A549 (cell line): ENCODE results near the gene MPP7. TPM values are rescaled to one million over a fixed set of nuclear protein-coding genes. Genes with fewer than 3 reads are reported as not detected.

Experiments
- ATAC-seq, 2 experiments: fragments of 200-7000 bp in 1 of 2; fragments of >200 bp in 1 of 2; cut with Nextera tagmentation in 1 of 2; cut with Tn5 transposase in 1 of 2; 3 replicates each; pipeline versions ENCODE4 v1.8.0 to v1.9.1; 2018 to 2020; ENCODE audit warnings: mild to moderate bottlenecking in 1 of 2, moderate library complexity in 1 of 2
- CTCF ChIA-PET: fragments of 300-600 bp; sonication (Branson Sonifier 250); formaldehyde crosslinking; extraction: SDS; loops from one replicate; lab custom pipeline; 2021; ENCODE audit warnings: antibody characterized with exemption, inconsistent platforms; lab: Yijun Ruan, JAX
- POLR2A ChIA-PET: fragments of 350-600 bp; formaldehyde crosslinking; extraction: SDS; loops from one replicate; lab custom pipeline; 2021; ENCODE audit warnings: antibody characterized with exemption, inconsistent platforms; lab: Yijun Ruan, JAX
- DNase-seq, 2 experiments: peaks; one replicate each; pipeline versions ENCODE4 v3.0.0 to v3.0.0-alpha.2; 2011 to 2016; ENCODE audit warnings: low read depth in 1 of 2, low spot score in 1 of 2
- FAIRE-seq: peaks from 2 replicates; lab custom pipeline; 2011; peaks lifted over from hg19 to GRCh38; lab: Jason Lieb, UNC
- H3K27ac ChIP-seq, 2 experiments: fragments of >200 bp; sonication (Bioruptor Twin); formaldehyde crosslinking; 3 replicates each; pipeline ENCODE4 v1.5.1; 2016 to 2017
- H3K4me1 ChIP-seq: fragments of >200 bp; sonication (Bioruptor Twin); formaldehyde crosslinking; 3 replicates; pipeline ENCODE4 v1.6.1; 2016
- H3K4me2 ChIP-seq: fragments of >200 bp; sonication (Bioruptor Twin); formaldehyde crosslinking; 3 replicates; pipeline ENCODE4 v1.6.1; 2016
- H3K4me3 ChIP-seq: fragments of >200 bp; sonication (Bioruptor Twin); formaldehyde crosslinking; 3 replicates; pipeline ENCODE4 v1.5.1; 2016
- H3K9me3 ChIP-seq: fragments of >200 bp; sonication (Bioruptor Twin); formaldehyde crosslinking; 3 replicates; pipeline ENCODE4 v1.6.1; 2016
- CBX2 ChIP-seq: fragments of 200-600 bp; sonication (generic); IDR thresholded peaks from 2 replicates; pipeline ENCODE4 v1.6.1; 2016; ENCODE audit warnings: low read depth, mild to moderate bottlenecking, borderline replicate concordance
- CHD4 ChIP-seq: fragments of 200-600 bp; sonication (generic); IDR thresholded peaks from 2 replicates; pipeline ENCODE4 v1.6.1; 2016; ENCODE audit warnings: antibody characterized with exemption, mild to moderate bottlenecking, borderline replicate concordance
- ELK1 ChIP-seq: fragments of 150-350 bp; IDR thresholded peaks from 2 replicates; pipeline ENCODE4 v1.6.1; 2014; ENCODE audit warnings: low read depth, mild to moderate bottlenecking, low read length
- FOSB ChIP-seq: fragments of 250-450 bp; sonication (Bioruptor Pico); IDR thresholded peaks from 2 replicates; pipeline ENCODE4 v1.5.0; 2020; ENCODE audit warnings: mild to moderate bottlenecking, moderate library complexity
- HES2 ChIP-seq: fragments of >200 bp; sonication (Bioruptor Twin); formaldehyde crosslinking; IDR thresholded peaks from 2 replicates; pipeline ENCODE4 v1.6.1; 2016
- HEYL ChIP-seq: fragments of 250-450 bp; sonication (Bioruptor Pico); IDR thresholded peaks from 2 replicates; pipeline ENCODE4 v1.8.0; 2021; ENCODE audit warnings: mild to moderate bottlenecking, moderate library complexity
- KDM1A ChIP-seq: fragments of 200-600 bp; sonication (generic); IDR thresholded peaks from 2 replicates; pipeline ENCODE4 v1.6.1; 2016; ENCODE audit warnings: low read depth, mild to moderate bottlenecking
- MAFK ChIP-seq: fragments of 450-650 bp; IDR thresholded peaks from 2 replicates; pipeline ENCODE4 v1.6.1; 2014; ENCODE audit not compliant: partially characterized antibody
- MAX ChIP-seq: IDR thresholded peaks from 2 replicates; pipeline ENCODE4 v1.6.1; 2012
- MYC ChIP-seq: IDR thresholded peaks from 2 replicates; pipeline ENCODE4 v1.6.1; 2012; ENCODE audit warnings: mild to moderate bottlenecking, inconsistent platforms, low read length, improper control_type of control experiment, borderline replicate concordance
- NFE2L2 ChIP-seq: fragments of 150-350 bp; conservative IDR thresholded peaks from 2 replicates; pipeline ENCODE4 v1.6.1; 2014; ENCODE audit warnings: low read length
- POLR2AphosphoS2 ChIP-seq: conservative IDR thresholded peaks from 2 replicates; pipeline ENCODE4 v1.6.1; 2012; ENCODE audit warnings: low read length, improper control_type of control experiment, inconsistent platforms
- RARB ChIP-seq: fragments of 250-450 bp; sonication (Bioruptor Pico); IDR thresholded peaks from 2 replicates; pipeline ENCODE4 v1.8.0; 2021; ENCODE audit warnings: mild to moderate bottlenecking, moderate library complexity
- REST ChIP-seq: fragments of 200-600 bp; sonication (generic); IDR thresholded peaks from 2 replicates; pipeline ENCODE4 v1.6.1; 2016; ENCODE audit warnings: antibody characterized with exemption, mild to moderate bottlenecking, moderate library complexity
- USF2 ChIP-seq: fragments of 450-650 bp; IDR thresholded peaks from 2 replicates; pipeline ENCODE4 v1.6.1; 2014; ENCODE audit warnings: antibody characterized with exemption
- ZSCAN20 ChIP-seq: fragments of 250-450 bp; sonication (Bioruptor Pico); IDR thresholded peaks from 2 replicates; pipeline ENCODE4 v1.8.0; 2022; ENCODE audit warnings: mild to moderate bottlenecking, moderate library complexity
- WGBS: methylation state at CpG from one replicate; pipeline ENCODE4 v1.1.6; 2017; ENCODE audit errors: missing lambda C conversion rate; 5-methylcytosine and 5-hydroxymethylcytosine counted together
- polyA plus RNA-seq, 4 experiments: library from polyadenylated mRNA; depleted of rRNA in 3 of 4; stranded (reverse); fragments of >200 nt; fragmentation: RNase III in 1 of 4; extraction: RNeasy Plus Mini Kit Qiagen cat#74134 plus additional on column Dnase treatment in 1 of 4; gene quantifications; 2 replicates in 3 of 4; 3 replicates in 1 of 4; pipeline ENCODE4 v1.2.3, GENCODE V29; 2011 to 2017

The MPP7 gene
- polyA plus RNA-seq, 2 of the 4 experiments (the other 2 are of a cell fraction) = 0.06 to 0.23 TPM

GRCh38 chr10:28304032-28304571 is 1.2 kb upstream of the MPP7 start (continued):
- TF ChIP-seq ZSCAN20 (CRISPR knock-in tag) (no peak), USF2 (no peak)

GRCh38 chr10:28302012-28302637 is 739 bp downstream of the MPP7 start:
- TF ChIP-seq MAFK = no peak
- TF ChIP-seq NFE2L2 = no peak
- no peak for TF ChIP-seq HEYL (CRISPR knock-in tag)
- TF ChIP-seq POLR2AphosphoS2 = no peak
- TF ChIP-seq CHD4 = no peak
- TF ChIP-seq MYC = no peak
- TF ChIP-seq FOSB = no peak
- TF ChIP-seq KDM1A = no peak
- no peak for TF ChIP-seq HES2
- POLR2A ChIA-PET = no interaction called here
- H3K9me3 ChIP-seq = no peaks in the 10 kb centered on the region
- DNase-seq = peak in 1 of 2 experiments; percentile 6
- peak overlapping the region in 1 of 2 experiments; percentile 74; a peak in 4 of 6 replicates for H3K27ac ChIP-seq
- H3K4me1 ChIP-seq = no peaks in the 10 kb centered on the region
- H3K4me3 ChIP-seq = peak overlapping the region; percentile 72
- CTCF ChIA-PET = interaction anchor here (0.6 to 3.9 kb wide), 7 partner anchors 11 to 100 kb away, joined by 3 to 18 read pairs (median 3); no protein-coding TSS in a partner anchor
- peak overlapping the region; percentile 87 for H3K4me2 ChIP-seq
- peak in 1 of 2 experiments; percentile 6; a peak in 2 of 6 replicates for ATAC-seq
- no peak for FAIRE-seq
- WGBS = 2% methylated on average over 16 of the region's 25 CpGs

GRCh38 chr10:28300027-28300426 is 2.8 kb downstream of the MPP7 start:
- FAIRE-seq (no peak), ATAC-seq (no peak), DNase-seq (no peak)
- Histone ChIP-seq H3K27ac (no peak overlapping the region), H3K4me3 (no peak overlapping the region), H3K4me2 (no peak overlapping the region), H3K9me3 (no peaks in the 10 kb centered on the region), H3K4me1 (no peaks in the 10 kb centered on the region)
- 23% methylated on average over 2 of the region's 2 CpGs for WGBS
- ChIA-PET CTCF (interaction anchor here (3.9 kb wide), 1 partner anchor 81 kb away, joined by 18 read pairs; no protein-coding TSS in a partner anchor), POLR2A (no interaction called here)
- TF ChIP-seq RARB (CRISPR knock-in tag) = no peak
- TF ChIP-seq ELK1 = no peak
- no peak for TF ChIP-seq MAX
- no peak for TF ChIP-seq CBX2
- TF ChIP-seq REST = no peak
- TF ChIP-seq MYC = no peak
